Posterior cingulate gyrus (tissue), 11 donors: ENCODE measurements around the gene PDGFB.
A peak's percentile ranks its signal among the peaks of the same experiment; 100 is the strongest.
"Not testable (repeated sequence)": the region's sequence is repeated elsewhere in the genome, so short reads cannot be mapped to it uniquely, and the experiment has no call there.

ENCODE experiments used
- DNase-seq, 10 donors: peaks; one replicate each; pipeline versions ENCODE4 v3.0.0 to v3.0.0-alpha.2; 2020 to 2021; ENCODE audit warnings: mixed read lengths in 3 of 10
- intact Hi-C: fragments of 100-400 bp; cut with DNase I; formaldehyde crosslinking; loops from one replicate; pipeline ENCODE4 v1.15.1; 2023

Gene PDGFB

GRCh38 chr22:39231197-39231950 is 13.4 kb downstream of the PDGFB start:
- intact Hi-C loops: no loop called here
- peak in 2 of 10 donors; percentile 49 to 78 for DNase-seq

GRCh38 chr22:39230261-39231196 is 14.3 kb downstream of the PDGFB start:
- intact Hi-C loops: no loop called here
- peak in 2 of 10 donors; percentile 67 to 83 for DNase-seq

DNA sequence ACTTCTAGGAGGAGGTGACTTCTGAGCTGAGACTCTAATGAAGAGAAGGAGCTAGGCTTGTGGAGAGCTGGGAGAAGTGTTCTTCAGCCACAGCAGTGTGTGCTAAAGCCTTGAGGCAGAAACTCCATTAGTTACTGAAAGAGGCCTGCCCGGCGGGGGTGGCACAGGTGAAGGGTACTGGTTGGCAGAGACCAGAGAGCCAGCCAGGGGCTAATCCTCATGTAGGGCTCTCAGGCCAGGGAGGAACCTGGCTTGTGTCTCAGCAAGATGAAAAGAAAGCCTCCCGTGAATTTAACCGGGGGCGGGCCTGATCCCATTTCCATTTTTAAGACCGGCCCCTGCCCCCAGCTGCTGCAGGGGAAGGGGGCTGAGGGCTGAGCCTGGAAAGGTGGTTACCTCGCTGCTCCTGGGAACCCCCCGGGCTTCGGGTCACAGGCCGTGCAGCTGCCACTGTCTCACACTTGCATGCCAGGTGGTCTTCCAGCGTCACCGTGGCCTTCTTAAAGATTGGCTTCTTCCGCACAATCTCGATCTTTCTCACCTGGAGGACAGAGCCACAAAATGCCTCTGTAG is 15.0 kb downstream of the PDGFB start:
- intact Hi-C loops: no loop called here
- DNase-seq: peak in 2 of 10 donors; percentile 32 to 63

GRCh38 chr22:39229075-39229474 is 15.7 kb downstream of the PDGFB start:
- intact Hi-C loops: no loop called here
- peak in 2 of 10 donors; percentile 5 to 7 for DNase-seq

- DNase-seq: peak in 2 of 10 donors; percentile 47 to 69
These were observed 17.1 kb downstream of the PDGFB start for GRCh38 chr22:39227542-39228272.

GRCh38 chr22:39226353-39226752 is 18.4 kb downstream of the PDGFB start:
- intact Hi-C loops: no loop called here
- DNase-seq: no peak

More at GRCh38 chr22:39227542-39228272, 17.1 kb downstream of the PDGFB start:
- intact Hi-C loops: no loop called here

DNA sequence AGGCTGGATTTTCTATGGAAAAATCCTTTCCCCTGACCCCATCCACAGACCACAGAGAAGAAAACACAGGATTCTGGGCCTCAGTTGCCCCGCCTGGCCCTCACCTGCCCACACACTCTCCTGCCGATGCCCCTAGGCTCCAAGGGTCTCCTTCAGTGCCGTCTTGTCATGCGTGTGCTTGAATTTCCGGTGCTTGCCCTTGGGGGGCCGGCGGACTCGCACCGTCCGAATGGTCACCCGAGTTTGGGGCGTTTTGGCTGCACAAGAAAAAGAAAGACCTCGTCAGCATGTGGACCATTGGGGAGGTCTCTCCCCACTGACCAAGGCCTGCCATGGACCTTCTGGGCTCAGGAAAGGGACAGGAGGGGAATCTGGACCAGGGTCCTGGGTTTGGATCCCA is 19.2 kb downstream of the PDGFB start:
- intact Hi-C loops: no loop called here
- DNase-seq: peak in 2 of 10 donors; percentile 41 to 60

DNA sequence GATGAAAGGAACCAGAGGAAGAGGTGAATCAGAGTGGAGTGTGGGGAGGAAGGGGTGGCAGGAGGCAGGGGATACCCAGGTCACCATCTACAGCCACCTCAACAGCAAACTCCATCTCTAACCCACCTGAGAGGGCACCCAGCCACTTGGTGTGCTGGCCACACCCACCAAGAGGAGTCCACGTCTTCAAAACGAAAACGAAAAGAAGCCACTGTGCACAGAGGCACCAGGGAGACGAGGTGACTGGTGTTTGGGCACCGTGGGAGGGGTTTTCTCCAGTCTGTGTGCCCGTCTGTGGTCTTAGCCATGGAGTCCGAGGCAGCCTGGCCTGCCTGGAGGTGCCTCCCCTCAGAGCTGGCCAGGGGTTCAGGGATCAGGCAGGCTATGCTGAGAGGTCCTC is 20.2 kb downstream of the PDGFB start:
- intact Hi-C loops: no loop called here
- DNase-seq: peak in 2 of 10 donors; percentile 1 to 25

- intact Hi-C loops: no loop called here
- DNase-seq: peak in 4 of 10 donors; percentile 20 to 61 (median 52)
These were observed 21.6 kb downstream of the PDGFB start for GRCh38 chr22:39223091-39223710.

DNA sequence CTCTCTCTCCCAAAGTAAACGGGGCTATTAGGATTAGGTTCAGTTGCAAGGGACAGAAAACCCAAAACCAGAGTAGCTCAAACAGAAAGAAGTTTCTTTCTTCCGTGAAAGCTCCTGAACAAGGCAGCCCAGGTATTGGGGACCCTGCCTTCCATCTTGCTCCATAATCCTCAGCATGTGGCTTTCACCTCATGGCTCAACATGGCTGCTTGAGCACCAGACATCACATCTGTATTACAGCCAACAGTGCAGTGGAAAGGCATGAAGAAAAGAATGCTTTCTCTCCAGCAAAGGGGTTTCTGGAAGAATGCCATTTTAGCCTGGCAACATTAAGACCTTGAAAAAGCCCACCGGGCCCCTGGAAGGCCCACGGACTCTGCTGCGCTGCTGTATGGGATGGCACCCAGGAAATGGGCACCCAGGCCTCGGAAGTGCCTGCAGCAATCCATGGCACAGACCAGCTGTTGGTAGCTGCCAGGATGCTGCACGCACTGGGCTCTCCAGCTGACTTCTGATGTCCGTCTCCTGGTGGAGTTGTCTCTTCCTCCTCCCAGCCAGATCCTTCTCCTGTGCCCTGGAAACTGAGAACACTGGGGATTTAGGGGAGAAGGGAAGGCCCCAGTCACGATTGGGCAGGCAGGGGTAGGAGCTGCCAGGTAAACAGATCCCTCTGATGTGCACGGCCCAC is 22.6 kb downstream of the PDGFB start:
- DNase-seq: peak in 3 of 10 donors; percentile 5 to 62 (median 61)
- intact Hi-C loops: no loop called here

- intact Hi-C loops: no loop called here
- peak in 3 of 10 donors; percentile 9 to 40 (median 36) for DNase-seq
These were observed 23.6 kb downstream of the PDGFB start for GRCh38 chr22:39220890-39221850.

DNA sequence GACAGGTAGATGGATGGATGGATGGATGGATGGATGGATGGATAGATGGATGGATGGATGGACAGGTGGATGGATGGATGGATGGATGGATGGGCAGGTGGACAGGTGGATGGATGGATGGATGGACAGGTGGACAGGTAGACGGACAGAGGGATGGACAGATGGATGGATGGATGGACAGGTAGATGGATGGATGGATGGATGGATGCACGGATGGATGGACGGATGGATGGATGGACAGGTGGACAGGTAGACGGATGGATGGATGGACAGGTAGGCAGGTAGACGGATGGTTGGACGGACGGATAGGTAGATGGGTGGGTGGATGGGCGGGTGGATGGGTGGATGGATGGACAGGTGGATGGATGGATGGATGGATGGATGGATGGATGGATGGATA is 24.3 kb downstream of the PDGFB start:
- peak in 2 of 10 donors; percentile 2 to 9 for DNase-seq
- intact Hi-C loops: no loop called here

DNA sequence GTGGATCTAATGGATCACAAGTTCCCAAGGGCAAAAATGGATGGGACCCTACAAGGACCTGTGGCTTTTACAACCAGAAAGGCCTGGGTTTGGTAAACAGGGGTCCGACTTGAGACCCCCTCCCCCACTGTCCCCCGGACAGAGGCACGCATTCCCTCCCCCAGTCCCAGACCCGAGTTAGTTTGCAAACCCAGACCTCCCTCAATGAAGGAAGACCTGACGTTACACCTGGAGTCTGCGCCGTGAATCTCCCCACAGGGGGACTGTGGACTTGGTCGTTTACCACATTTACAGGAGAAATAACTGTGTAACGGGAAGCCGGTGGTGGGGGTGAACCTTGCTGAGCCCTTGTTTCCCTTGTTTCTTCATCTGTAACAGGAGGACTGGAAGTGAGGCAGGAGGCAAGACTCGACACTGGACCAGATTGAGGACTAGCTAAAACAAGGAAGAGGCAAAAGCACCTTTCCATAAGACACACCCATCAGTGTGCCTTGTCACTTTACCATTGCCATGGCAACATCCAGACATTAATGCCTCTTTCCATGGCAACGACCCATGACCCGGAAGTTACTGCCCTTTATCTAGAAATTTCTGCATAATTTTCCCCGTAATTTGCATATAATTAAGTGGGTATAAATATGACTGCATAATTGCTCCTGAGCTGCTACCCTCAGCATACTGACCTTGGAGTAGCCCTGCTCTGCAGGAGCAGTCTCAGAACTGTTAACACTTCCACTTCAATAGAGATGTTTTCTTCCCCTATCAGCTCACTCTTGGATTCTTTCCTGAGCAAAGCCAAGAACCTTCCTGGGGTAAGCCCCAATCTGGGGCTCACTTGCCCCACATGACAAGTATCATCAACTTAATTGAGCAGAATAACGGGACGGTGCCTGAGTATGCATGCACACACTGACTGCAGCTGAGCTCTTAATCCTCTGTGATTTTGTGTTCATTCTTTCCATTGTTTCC is 25.4 kb downstream of the PDGFB start:
- DNase-seq: peak in 3 of 10 donors; percentile 11 to 37 (median 19)
- intact Hi-C loops: no loop called here

DNA sequence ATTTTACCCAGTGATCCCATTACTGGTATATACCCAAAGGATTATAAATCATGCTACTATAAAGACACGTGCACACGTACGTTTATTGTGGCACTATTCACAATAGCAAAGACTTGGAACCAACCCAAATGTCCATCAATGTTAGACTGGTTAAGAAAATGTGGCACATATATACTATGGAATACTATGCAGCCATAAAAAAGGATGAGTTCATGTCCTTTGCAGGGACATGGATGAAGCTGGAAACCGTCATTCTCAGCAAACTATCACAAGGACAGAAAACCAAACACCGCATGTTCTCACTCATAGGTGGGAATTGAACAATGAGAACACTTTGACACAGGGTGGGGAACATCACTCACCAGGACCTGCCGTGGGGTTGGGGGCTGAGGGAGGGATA is 26.4 kb downstream of the PDGFB start:
- DNase-seq, intact Hi-C loops: not testable (repeated sequence)

DNA sequence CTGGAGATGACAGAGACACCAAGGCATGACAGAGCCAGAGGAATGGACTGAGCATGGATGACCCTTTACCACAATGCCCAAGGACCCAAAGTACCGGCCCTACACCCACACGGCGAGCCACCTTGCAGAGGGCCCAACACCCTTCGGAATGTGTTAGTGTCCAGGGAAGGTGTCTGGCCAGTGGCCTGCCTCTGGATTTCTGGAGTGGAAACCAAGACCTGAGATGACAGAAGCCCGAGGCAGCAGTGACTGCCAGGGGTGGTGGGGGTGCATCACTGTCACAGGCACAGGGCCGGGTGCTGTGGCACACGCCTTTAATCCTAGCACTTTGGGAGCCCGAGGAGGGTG is 28.7 kb downstream of the PDGFB start:
- DNase-seq: peak in 2 of 10 donors; percentile 4 to 51
- intact Hi-C loops: no loop called here

DNA sequence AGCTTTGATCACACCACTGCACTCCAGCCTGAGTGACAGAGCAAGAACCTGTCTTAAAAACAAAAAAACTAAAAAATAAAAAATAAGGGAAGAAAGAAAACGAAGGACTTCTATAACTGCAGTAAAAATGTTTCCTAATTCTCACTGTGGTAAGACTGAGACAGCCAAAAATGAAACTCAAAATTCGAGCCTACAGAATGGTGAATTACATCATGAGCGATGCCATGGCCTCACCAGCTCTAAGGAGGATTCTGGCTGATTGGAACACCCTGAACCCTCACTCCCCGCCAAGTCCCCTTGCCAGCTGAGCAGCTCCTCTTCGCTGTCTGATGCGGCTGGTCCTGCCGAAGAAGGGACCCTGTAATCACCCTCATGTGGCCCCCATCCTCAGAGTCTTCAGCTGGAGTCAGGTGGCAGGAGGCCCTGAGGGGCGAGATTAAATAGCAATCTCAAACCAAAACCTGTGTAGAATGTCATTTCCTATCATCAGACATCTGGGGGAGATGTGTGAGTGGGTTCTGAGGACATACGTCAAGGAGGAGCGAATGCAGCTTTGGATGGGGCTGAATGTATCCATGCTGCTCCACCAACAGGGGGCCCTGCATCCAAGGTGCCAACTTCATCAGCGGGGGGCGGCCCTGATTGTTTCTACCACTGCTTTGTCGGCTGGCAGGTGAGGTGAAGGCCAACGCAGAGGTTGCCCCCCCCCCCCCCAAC is 29.2 kb downstream of the PDGFB start:
- intact Hi-C loops: no loop called here
- DNase-seq: peak in 2 of 10 donors; percentile 40 to 55
